GM19324 (cell line): Measurements from ENCODE around the gene SCD.
A peak's percentile ranks its signal among the peaks of the same experiment; 100 is the strongest.
"Not testable (repeated sequence)": the region's sequence is repeated elsewhere in the genome, so short reads cannot be mapped to it uniquely, and the experiment has no call there.

Experiments used
- ATAC-seq: cut with Tn5 transposase; IDR thresholded peaks from one replicate; pipeline ENCODE4 v1.9.1; 2021; ENCODE audit warnings: mild to moderate bottlenecking, moderate library complexity; ENCODE audit not compliant: unreplicated experiment, low FRiP score

The SCD gene

DNA sequence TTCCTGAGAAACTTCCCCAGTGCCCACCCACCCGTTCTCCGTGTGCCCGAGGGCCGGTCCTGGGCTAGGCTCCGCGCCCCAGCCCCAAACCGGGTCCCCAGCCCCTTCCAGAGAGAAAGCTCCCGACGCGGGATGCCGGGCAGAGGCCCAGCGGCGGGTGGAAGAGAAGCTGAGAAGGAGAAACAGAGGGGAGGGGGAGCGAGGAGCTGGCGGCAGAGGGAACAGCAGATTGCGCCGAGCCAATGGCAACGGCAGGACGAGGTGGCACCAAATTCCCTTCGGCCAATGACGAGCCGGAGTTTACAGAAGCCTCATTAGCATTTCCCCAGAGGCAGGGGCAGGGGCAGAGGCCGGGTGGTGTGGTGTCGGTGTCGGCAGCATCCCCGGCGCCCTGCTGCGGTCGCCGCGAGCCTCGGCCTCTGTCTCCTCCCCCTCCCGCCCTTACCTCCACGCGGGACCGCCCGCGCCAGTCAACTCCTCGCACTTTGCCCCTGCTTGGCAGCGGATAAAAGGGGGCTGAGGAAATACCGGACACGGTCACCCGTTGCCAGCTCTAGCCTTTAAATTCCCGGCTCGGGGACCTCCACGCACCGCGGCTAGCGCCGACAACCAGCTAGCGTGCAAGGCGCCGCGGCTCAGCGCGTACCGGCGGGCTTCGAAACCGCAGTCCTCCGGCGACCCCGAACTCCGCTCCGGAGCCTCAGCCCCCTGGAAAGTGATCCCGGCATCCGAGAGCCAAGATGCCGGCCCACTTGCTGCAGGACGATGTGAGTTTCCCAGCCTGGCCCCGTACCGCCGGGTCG, at the start of gene SCD:
Gene SCD (plus strand): TSS at position 469 of the 803 bp plus-strand sequence. CDS start 272 bp downstream, at position 741.
- ATAC-seq: peak; percentile 91

DNA sequence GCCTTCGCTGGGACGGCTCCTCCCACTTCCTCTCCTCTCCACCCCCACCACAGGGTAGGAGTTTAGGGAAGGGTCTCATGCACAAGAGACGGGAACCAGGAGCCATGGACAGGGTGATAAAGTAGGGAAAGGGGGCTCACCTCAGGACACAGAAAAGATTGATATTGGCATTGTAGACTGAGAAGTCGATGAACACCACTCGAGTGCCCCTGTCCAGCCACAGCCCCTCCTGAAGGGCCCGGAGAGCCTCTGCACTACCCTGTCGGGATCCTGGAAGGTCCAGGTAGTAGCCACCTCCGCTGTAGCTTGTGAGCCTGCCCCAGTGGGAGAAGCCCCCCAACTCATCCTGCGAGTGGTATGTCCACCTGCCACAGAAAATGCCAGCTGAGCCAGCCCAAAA, 49.8 kb upstream of the SCD start:
- ATAC-seq: no peak

DNA sequence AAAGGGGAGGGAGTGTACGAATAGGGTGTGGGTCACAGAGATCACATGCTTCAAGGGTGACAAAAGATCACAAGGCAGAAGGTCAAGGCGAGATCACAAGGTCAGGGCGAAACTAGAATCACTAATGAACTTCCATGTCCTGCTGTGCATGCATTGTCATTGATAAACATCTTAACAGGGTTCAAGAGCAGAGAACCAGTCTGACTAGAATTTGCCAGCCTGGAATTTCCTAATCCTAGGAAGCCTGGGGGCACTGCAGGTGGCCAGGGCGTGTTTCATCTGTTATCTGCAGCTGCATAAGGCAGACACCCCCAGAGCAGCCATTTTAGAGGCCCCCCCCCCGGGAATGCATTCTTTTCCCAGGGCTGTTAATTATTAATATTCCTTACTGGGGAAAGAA, 45.9 kb upstream of the SCD start:
- not testable (repeated sequence) for ATAC-seq

DNA sequence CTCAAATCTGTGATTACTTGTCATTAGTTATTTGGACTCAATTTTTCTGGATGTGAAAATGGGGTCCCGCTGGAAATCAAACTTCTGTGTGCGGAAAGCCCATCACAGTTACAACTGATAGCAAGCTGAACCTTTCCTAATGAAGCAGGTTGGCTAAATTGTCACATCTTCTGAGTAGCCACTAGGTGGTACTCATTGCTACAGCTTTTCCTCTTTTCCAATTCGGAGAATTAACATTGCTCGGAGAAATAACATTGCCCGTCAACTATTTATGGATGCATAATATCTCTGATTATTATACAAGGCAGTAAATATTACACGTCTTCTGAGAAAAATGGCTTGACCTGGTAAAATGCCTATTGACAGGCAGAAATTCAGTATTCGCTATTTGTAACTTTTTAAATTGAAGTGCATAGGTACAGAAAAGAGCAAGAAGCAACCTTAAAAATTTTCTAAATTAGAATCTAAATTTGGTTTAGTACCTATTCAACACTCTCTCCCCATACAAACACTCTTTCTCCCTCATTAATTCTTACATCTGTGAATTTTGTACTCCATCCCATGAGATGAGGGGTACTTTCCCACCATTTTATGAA, 43.2 kb upstream of the SCD start:
- ATAC-seq: no peak

DNA sequence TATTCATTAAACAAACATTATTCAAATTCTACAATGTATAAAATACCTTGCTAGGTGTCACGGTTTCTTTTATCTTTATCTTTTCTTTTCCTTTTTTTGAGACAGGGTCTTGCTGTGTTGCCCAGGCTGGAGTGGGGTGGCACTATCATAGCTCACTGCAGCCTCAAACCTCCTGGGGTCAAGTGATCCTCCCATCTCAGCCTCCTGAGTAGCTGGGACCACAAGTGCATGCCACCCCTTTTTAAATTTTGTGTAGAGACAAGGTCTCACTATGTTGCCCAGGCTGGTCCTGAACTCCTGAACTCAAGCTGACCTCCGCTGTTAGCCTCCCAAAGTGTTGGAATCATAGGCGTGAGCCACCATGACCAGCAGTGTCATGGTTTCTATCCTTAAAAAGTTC, 42.6 kb upstream of the SCD start:
- ATAC-seq: no peak

DNA sequence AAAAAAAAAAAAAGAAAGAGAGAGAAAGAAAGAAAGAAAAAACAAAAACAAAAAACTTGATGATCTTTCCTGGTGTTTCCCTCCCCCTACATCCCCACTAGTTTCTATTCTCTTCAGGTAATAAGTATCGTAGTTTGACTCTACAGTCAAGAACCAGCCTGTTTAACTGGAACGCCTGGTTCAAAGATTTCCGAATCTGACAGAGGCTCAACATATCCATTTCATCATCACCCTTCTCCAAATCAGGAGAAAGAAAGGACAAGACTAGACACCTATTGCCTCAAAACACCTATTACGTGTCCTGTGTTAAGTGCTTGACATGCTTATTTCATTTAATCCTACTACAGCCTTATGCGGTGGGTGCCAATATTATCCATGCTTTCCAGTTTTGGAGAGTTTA, 40.2 kb upstream of the SCD start:
- no peak for ATAC-seq

DNA sequence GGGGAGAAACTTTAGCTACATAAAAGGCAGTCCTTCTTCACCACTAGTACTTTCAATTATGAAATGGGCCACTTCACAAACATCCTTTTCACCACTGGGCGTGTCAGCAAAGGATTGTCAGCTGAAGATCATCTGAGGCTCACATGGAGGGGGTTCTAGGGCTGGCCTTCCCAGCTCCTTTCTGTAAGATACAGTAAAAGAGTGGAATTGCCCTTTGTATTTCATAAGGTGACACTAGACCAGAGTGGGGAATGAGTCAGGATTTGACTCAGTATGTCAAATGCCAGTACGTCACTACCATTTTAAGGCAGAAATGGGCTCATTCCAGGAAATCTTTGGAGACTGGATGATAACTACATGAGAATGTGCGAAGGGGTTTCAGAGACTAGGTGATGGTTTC, 39.3 kb upstream of the SCD start:
- ATAC-seq: no peak

DNA sequence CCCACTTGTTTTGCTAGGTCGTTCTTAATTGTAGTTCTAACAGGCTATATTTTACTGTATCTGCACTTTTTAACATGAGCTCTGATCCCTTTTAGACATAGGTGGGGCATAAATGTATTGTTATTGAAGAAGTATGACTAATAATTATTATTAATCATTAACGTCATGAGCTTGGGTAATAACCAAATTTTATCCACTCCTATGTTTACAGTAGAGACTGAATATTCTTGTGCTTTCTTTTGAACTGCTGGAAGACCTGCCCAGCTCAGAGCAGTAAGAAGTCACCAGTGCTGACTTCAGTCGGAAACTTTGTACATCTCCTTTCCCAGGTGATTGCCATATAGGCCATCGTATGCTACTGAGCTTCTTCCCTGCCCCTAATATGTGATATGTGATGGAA, 35.7 kb upstream of the SCD start:
- ATAC-seq: no peak

DNA sequence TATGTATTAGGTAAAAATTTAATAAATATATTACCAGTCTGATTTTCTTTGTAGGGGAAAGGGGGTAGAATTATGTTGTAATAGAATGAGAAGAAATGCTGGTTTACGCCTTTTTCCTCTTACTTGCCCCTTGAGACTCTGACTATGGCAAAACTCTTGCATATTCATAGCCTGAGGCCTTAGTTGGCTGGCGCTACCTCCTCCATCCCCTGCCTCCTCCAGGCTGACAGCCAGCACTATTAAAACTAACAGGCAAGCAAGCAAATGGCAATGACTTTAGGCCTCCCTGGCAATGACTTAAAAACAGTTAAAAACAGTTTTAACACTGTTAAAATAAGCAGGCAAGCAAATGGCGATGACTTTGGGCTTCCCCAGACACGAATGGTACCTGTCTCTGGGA, 31.4 kb upstream of the SCD start:
- no peak for ATAC-seq

DNA sequence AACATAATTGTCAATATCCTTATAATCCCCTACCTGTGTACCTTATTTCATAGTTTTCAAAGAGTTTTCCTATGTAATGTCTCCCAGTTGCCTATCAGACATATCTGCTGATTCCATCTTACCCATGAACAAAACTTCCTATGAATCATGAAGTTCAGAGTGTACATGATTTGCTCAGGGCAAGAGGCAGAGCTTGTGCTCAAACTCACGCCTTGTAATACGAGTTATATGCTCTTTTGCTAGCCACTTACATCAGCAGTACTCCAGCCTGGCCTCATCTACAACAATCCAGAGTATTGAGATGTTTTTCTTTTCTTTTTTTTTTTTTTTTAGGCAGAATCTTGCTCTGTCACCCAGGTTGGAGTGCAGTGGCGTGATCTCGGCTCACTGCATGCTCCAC, 28.8 kb upstream of the SCD start:
- no peak for ATAC-seq

DNA sequence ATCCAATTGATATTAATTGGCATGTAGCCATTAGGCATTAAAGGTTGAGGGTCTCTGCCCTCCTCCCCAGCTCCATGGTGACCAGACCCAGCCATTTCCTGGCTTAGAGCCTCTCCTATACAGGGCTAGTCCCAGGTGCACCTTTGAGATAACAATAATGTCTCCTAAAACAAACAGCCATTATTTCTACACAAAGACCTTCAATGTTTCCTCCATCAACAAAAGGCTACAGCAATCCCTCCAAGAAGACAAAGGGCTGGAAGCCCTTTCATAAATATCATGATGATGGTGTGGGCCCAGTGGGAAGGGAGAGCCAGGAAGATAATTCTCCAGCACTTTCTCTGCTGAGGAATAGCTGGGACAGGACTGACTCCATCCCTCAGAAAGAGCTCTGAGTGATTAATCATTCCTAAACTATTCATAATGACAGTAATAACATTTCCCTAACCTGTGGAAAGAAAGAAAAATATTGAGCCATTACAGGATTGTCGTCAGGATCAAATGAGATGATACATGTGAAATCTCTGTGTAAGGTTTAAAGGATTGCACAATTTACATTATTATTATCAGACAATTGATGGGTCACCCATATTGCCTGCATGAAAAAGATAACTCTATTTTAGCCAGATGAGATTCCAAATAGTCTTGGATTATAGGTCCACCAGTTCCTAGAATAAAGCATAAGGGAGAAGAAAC, 27.2 kb upstream of the SCD start:
- ATAC-seq: no peak

DNA sequence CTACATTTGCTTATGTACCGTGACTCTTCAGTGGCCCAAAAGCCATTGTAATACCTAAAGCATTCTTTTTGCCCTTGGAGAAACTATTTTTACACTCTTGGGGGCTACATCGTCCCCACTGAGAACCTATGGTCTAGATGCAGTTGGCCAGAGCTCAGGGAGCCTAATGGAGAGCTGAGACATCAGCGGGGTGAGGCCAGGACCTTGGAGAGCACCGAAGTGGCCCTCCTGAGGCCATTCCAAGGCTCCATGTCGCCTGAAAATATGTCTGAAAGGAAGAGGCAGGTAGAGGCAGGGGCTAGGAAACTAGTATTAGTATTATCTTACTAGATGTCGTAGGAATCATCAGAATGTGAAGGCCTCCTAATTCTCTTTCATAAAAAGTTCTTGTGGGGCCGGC, 21.9 kb upstream of the SCD start:
- ATAC-seq: no peak

DNA sequence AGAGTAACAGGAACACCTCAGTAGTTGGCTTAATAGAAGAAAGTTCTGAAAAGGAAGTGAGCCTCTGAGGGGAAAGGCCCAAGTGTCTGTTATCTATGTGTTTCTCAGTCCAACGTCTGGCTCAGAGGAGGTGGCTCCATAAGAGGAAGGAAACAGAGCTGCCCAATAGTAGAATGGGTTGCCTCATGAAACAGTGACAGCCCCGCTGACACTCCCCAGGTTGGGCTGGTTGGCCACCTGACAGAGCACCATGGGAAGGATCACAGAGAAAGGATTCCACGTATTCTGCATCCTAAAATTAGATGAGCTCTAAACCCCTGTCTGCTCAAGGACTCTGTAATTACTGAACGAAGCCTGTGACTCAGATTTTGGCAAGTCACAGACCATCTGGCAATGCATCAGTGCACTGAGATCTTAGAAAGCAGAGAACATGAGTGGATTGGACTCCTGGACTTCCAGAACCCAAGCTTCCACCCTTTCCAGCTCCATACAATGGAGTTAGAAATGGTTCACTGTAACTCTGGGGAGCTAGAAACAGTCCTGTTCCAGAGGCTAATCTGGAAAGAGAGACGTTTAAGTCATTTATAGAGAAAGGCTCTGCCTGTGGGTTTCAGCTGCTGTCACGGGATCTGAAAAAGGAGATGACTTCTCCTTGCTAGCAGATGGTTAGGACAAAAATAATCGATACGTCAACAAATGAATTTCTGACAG, 19.9 kb upstream of the SCD start:
- ATAC-seq: peak; percentile 92

DNA sequence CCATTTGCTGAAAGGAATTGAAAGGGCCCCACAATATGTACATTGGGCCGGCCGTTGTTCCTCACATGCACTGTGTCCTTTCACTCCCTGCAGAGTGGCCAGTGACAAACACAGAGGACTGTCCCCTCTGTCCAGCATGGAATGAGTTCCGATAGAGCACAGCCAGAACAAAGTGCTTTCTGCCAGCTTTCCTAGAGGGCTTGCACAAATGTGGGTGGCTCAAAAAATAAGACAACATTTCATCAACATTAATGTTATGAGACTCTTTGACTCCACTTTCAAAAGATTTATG, 19.4 kb upstream of the SCD start:
- no peak for ATAC-seq

DNA sequence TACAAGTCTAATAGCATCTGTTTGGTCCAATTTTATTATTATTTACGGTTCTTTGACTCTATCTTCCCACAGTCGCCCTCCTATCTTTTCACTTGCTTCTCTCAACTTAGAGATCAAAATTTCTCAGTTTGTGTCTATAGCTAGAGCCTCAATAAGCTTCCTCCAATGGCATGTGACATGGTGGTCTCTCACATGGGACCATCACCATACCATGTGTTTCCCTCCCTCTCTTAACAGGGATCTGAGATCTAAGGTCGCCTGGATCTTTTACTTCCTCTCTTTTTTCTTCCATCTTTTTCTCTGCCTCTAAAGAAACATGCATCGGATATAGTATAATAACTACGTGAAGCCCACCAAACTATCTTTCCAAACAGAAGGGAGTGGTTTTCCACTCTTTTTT, 18.8 kb upstream of the SCD start:
- no peak for ATAC-seq

DNA sequence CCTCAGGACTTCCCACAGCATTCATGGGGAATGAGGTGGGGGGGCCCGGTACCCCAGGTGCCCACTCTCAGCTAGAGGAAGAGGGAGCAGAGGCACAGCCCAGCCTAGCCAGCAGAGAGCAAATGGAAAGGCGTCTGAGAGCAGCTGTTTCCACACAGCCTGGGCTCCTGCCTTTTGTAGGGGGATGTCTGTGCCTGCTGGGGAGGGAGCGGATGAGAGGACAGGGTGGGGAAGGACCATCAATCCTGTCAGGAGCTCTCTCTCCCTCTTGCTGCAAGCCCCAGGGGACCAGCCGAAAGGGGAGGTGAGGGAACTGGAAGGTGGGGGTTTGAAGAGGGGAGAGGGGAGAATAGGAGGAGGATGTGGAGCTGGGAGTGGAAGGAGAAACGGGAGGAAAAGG, 17.0 kb upstream of the SCD start, which contains the start of gene PKD2L1:
Gene PKD2L1 (minus strand): TSS at position 150 of the 400 bp plus-strand sequence. CDS start 125 bp downstream, at position 25.
- ATAC-seq: no peak

DNA sequence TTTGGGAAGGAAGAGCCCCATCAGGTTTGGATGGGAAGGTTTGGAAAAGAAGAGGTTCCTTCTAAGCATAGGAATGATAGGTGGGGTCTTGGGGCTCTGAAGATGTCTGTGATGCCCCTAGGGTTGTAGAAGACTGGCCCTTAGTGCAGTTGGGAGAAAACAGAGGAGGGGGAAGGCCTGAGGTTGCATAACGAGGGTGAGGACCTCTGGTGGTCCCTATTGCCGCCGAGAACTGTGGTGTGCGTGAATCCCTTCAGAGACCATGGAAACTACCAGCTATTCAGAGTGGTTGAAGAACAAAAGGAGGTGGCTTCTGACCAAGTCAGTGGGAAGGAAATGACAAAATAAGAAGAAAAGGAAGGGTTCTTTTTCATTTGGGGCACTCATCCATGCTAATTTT, 13.9 kb upstream of the SCD start:
- ATAC-seq: no peak

DNA sequence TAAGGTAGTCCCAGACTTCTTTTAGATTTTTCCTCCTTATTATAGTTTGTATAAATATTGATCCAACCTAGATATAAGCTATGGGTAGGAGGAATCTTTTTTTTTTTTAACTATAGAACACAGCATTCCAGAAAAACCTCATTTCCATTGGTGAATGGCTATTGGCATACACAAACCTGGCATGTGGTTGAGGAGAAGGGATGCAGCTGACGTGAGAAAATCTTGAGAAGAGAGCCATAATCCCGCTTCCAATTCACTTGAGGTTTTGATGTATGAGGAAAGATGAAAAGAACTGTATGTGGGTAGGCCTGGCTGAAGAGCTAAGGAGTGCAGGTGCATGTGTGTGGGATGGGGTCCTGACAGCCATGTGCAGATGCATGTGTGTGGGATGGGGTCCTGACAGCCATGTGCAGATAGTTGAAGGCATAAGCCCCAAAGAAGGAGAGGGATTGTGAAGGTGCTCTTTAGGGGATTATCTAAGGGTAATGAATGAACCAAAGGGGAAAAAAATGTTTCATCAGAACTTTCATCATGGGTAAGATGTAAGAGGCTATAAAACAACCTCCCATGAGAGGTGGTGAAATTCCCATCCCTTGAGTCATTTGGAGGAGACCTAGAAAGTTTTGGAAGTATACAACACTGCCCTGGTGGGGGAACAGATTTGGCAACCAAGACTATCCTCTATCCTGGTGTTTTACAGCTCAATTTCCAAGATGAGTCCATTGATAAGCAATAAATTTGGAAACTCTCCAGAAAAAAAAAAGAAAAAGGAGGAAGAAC, 13.2 kb upstream of the SCD start:
- ATAC-seq: no peak

DNA sequence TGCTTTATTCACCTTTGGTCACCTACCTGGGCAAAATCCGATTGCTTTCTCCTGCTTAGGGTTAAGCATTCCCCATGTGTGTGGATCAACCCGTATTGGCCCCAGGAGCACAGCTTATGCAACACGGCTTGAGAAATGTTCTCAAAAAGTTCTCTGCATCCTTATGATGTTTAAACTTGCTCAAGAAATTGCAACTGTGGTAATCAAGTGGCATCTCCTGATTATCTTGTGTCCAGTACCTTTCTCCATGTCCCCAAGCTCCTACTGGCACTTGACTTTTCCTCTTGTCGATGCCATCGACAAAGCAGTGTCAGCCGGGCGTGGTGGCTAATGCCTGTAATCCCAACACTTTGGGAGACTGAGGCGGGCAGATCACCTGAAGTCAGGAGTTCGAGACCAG, 12.3 kb upstream of the SCD start:
- ATAC-seq: no peak

DNA sequence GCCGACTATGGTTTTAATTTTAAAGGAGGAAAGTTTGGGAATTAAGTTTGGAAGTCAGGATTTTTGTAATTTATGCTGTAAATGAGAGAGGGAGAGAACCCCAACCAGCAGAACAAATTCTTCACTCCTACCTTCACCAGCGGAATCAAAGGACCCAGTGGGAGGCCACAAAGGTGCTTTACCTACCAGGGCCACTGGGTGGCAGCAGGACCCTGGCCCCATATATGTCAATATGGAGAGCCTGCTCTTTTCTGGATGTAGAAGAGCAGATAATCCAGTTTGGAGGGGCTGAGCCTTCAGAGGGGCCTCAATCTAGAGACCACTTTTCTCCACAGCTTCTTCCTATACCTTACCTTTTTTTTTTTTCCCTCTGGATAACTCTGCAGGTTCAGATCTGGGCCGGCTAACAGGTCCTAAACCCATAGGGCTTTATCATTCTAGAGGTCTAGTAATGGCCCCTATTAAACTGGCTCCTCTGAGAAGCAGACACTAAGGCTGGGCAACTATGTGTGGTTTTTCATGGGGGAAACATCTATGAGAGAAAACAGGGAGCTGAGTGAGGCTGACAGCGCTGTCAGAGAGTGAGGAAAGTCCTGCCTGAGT, 8.5 kb upstream of the SCD start:
- ATAC-seq: no peak
